ENCODE results near the gene LIN52.

LIN52 gene

DNA sequence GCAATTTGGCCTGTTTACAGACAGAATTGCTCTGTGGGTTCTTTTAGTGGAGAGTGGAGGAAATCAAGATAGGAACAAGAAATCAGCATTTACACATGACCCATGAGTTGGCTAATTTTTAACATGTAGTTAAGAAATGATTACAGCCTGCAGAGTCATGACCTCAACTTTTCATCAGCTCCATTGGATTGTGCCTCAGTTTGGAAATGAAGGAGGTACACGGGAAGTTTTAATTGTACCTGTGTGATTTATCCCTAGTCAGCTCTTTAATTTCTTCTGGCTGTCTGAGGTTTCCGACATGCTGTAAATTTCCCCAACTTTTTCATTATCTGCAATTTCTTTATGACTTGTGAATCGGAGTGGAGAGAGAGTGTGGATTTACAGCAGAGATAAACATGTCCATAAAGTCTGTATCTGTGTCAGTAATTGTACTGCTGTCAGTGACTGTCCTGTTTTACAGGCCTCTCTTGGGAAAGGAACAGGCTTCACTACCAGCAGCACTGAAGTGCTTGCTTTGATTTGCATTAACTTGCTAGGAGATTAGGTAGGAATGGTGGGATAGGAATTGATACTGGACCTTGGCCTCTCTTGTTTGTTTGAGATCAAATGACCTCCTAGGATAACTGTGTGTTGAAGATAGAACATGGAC is 49.2 kb downstream of the LIN52 start:
- H3K4me1 ChIP-seq (ENCODE audit: low read depth, poor library complexity, severe bottlenecking), result peaks cover 32% of the 10 kb centered on the region
- no peak overlapping the region for H3K9ac ChIP-seq
- H3K27me3 ChIP-seq (ENCODE audit: insufficient read depth, low read depth), result no peaks in the 10 kb centered on the region
- no peaks in the 10 kb centered on the region for H4K20me1 ChIP-seq (ENCODE audit: insufficient read depth)
- no peak overlapping the region; the same call in 1 of the 2 replicates for H3K27ac ChIP-seq
- no peak overlapping the region for H2AFZ ChIP-seq (ENCODE audit: low read depth)
- peak overlapping the region; percentile 43; the same call in 1 of the 2 replicates for H3K4me2 ChIP-seq
- H3K4me3 ChIP-seq (IDR thresholded peaks at IDR 0.05; ENCODE audit: insufficient read depth, low read depth, low read length), result no peak overlapping the region
- H3K79me2 ChIP-seq (ENCODE audit: insufficient read depth, low read depth), result no peaks in the 10 kb centered on the region
- TF ChIP-seq, protein P1, sequence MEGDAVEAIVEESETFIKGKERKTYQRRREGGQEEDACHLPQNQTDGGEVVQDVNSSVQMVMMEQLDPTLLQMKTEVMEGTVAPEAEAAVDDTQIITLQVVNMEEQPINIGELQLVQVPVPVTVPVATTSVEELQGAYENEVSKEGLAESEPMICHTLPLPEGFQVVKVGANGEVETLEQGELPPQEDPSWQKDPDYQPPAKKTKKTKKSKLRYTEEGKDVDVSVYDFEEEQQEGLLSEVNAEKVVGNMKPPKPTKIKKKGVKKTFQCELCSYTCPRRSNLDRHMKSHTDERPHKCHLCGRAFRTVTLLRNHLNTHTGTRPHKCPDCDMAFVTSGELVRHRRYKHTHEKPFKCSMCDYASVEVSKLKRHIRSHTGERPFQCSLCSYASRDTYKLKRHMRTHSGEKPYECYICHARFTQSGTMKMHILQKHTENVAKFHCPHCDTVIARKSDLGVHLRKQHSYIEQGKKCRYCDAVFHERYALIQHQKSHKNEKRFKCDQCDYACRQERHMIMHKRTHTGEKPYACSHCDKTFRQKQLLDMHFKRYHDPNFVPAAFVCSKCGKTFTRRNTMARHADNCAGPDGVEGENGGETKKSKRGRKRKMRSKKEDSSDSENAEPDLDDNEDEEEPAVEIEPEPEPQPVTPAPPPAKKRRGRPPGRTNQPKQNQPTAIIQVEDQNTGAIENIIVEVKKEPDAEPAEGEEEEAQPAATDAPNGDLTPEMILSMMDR (conservative IDR thresholded peaks at IDR 0.05; ENCODE audit: low read depth, low read length), result no peak
- no peaks in the 10 kb centered on the region for H3K36me3 ChIP-seq (ENCODE audit: insufficient read depth)

GRCh38 chr14:74134484-74134883 is 49.7 kb downstream of the LIN52 start:
- TF ChIP-seq, protein P1 (conservative IDR thresholded peaks at IDR 0.05; ENCODE audit: low read depth, low read length), result no peak
- no peaks in the 10 kb centered on the region for H3K79me2 ChIP-seq (ENCODE audit: insufficient read depth, low read depth)
- no peak overlapping the region for H3K4me3 ChIP-seq (IDR thresholded peaks at IDR 0.05; ENCODE audit: insufficient read depth, low read depth, low read length)
- H3K27me3 ChIP-seq (ENCODE audit: insufficient read depth, low read depth), result no peaks in the 10 kb centered on the region
- no peak overlapping the region; the same call in 1 of the 2 replicates for H3K27ac ChIP-seq
- H3K9ac ChIP-seq, result no peak overlapping the region
- no peaks in the 10 kb centered on the region for H3K36me3 ChIP-seq (ENCODE audit: insufficient read depth)
- H3K4me1 ChIP-seq (ENCODE audit: low read depth, poor library complexity, severe bottlenecking), result peaks cover 32% of the 10 kb centered on the region
- no peaks in the 10 kb centered on the region for H4K20me1 ChIP-seq (ENCODE audit: insufficient read depth)
- H2AFZ ChIP-seq (ENCODE audit: low read depth), result no peak overlapping the region
- peak overlapping the region; percentile 43; the same call in 1 of the 2 replicates for H3K4me2 ChIP-seq

DNA sequence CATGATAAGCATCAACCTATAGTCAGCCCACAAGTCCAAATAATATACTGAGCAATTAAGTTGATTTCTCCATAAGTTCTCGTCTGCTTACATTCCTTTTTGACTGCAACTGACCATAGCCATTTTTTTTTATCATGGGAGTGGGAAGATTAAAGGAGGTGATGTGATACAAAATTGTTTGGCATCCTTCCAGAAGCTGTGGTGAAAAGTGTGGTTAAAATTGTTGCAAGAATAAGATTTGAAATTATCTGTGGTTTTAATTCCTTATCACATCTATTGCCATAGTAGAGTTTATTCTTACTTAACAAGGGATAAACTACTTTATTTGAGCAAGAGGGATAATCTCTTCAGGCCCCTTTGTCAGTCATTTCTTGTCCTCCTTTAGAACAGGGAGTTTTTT is 50.7 kb downstream of the LIN52 start:
- no peaks in the 10 kb centered on the region for H4K20me1 ChIP-seq (ENCODE audit: insufficient read depth)
- no peaks in the 10 kb centered on the region for H3K79me2 ChIP-seq (ENCODE audit: insufficient read depth, low read depth)
- H3K27me3 ChIP-seq (ENCODE audit: insufficient read depth, low read depth), result no peaks in the 10 kb centered on the region
- H3K9ac ChIP-seq, result no peak overlapping the region
- TF ChIP-seq, protein P1 (conservative IDR thresholded peaks at IDR 0.05; ENCODE audit: low read depth, low read length), result no peak
- peaks cover 32% of the 10 kb centered on the region for H3K4me1 ChIP-seq (ENCODE audit: low read depth, poor library complexity, severe bottlenecking)
- H3K27ac ChIP-seq, result no peak overlapping the region
- peak overlapping the region; percentile 26; the same call in 1 of the 2 replicates for H3K4me2 ChIP-seq
- no peak overlapping the region for H2AFZ ChIP-seq (ENCODE audit: low read depth)
- H3K36me3 ChIP-seq (ENCODE audit: insufficient read depth), result no peaks in the 10 kb centered on the region
- no peak overlapping the region for H3K4me3 ChIP-seq (IDR thresholded peaks at IDR 0.05; ENCODE audit: insufficient read depth, low read depth, low read length)

DNA sequence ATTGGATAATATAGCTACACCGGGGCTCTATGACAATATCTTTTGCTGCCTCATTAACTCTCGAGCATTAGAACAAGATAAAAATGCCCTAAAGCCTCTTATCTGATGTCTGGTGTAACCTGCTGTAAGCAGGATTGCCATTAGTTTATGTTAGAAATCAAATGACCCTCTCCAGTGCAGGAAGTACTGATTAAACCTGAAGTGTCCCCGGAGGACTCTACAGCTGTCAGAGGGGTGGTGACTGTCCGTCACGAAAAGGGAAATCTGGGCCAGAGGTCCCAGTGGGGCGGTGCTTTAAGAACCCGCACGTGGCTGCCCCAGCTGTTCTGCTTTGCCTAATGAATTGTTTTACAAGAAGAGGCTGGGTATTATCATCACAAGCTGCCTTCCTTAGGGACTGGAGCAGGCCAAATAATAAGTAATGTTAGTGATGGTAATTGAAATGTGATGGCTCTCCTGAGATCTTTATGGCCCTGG is 55.7 kb downstream of the LIN52 start:
- no peaks in the 10 kb centered on the region for H3K27me3 ChIP-seq (ENCODE audit: insufficient read depth, low read depth)
- no peaks in the 10 kb centered on the region for H4K20me1 ChIP-seq (ENCODE audit: insufficient read depth)
- H3K36me3 ChIP-seq (ENCODE audit: insufficient read depth), result no peaks in the 10 kb centered on the region
- H3K4me2 ChIP-seq, result no peak overlapping the region
- no peak overlapping the region for H3K9ac ChIP-seq
- H3K27ac ChIP-seq, result no peak overlapping the region
- H3K4me3 ChIP-seq (IDR thresholded peaks at IDR 0.05; ENCODE audit: insufficient read depth, low read depth, low read length), result no peak overlapping the region
- peaks cover 12% of the 10 kb centered on the region for H3K4me1 ChIP-seq (ENCODE audit: low read depth, poor library complexity, severe bottlenecking)
- no peak overlapping the region for H2AFZ ChIP-seq (ENCODE audit: low read depth)
- TF ChIP-seq, protein P1 (conservative IDR thresholded peaks at IDR 0.05; ENCODE audit: low read depth, low read length), result no peak
- no peaks in the 10 kb centered on the region for H3K79me2 ChIP-seq (ENCODE audit: insufficient read depth, low read depth)

Measured in KMS-11 (cell line).